ENCODE results near the gene SCNN1B. TPM values are rescaled to one million over a fixed set of nuclear protein-coding genes. Genes with fewer than 3 reads are reported as not detected.

Gene SCNN1B
- total RNA-seq, 2 donors from 2014 or later: 27.7 to 94.7 TPM

DNA sequence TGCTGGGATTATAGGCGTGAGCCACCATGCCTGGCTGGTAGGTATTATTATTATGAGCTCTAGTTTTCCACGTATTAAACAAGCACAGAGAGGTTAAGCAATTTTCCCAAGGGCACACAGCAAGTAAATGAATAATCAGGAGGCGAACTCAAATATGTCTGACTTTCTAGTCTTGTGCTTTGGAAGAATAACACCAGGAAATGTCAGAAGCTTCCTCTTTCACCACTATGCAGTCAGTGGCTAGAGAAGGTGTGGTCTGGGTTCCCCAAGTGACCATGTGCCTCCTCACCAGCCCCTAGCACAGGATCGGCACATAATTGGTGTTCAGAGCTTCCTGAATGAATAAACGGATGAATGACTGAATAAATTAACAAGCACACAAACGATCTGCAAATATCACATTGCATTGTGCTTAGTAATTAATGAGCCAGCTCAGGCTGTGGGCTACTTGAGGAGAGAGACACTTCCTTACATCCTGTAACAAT lies 21.6 kb upstream of the SCNN1B start:
- Histone ChIP-seq H3K9ac (ENCODE audit: low read depth in 2 of 2, low read length in 2 of 2) (no peak overlapping the region), H3K4me1 (no peaks in the 10 kb centered on the region), H3K4me3 (no peak overlapping the region), H3K9me3 (no peaks in the 10 kb centered on the region), H3K27me3 (peaks cover 7% of the 10 kb centered on the region), H3K27ac (no peak overlapping the region), H3K36me3 (no peaks in the 10 kb centered on the region)
- intact Hi-C loops (cut with DNase I): no loop called here
- DNase-seq: no peak
- TF ChIP-seq, protein P1, sequence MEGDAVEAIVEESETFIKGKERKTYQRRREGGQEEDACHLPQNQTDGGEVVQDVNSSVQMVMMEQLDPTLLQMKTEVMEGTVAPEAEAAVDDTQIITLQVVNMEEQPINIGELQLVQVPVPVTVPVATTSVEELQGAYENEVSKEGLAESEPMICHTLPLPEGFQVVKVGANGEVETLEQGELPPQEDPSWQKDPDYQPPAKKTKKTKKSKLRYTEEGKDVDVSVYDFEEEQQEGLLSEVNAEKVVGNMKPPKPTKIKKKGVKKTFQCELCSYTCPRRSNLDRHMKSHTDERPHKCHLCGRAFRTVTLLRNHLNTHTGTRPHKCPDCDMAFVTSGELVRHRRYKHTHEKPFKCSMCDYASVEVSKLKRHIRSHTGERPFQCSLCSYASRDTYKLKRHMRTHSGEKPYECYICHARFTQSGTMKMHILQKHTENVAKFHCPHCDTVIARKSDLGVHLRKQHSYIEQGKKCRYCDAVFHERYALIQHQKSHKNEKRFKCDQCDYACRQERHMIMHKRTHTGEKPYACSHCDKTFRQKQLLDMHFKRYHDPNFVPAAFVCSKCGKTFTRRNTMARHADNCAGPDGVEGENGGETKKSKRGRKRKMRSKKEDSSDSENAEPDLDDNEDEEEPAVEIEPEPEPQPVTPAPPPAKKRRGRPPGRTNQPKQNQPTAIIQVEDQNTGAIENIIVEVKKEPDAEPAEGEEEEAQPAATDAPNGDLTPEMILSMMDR (IDR thresholded peaks at IDR 0.05): no peak

- H3K4me3 ChIP-seq: no peak overlapping the region
- H3K4me1 ChIP-seq: no peaks in the 10 kb centered on the region
- intact Hi-C loops (cut with DNase I): no loop called here
- H3K27me3 ChIP-seq: peaks cover 7% of the 10 kb centered on the region
- no peak overlapping the region for H3K9ac ChIP-seq (ENCODE audit: low read depth in 2 of 2, low read length in 2 of 2)
- no peak for DNase-seq
- TF ChIP-seq, protein P1 (IDR thresholded peaks at IDR 0.05): no peak
- no peaks in the 10 kb centered on the region for H3K9me3 ChIP-seq
- H3K27ac ChIP-seq: no peak overlapping the region
- no peaks in the 10 kb centered on the region for H3K36me3 ChIP-seq
Observed at GRCh38 chr16:23282568-23282967, 19.5 kb upstream of the SCNN1B start.

- no peaks in the 10 kb centered on the region for H3K9me3 ChIP-seq
- H3K27ac ChIP-seq: no peak overlapping the region
- DNase-seq: no peak
- intact Hi-C loops (cut with DNase I): no loop called here
- no peak overlapping the region for H3K9ac ChIP-seq (ENCODE audit: low read depth in 2 of 2, low read length in 2 of 2)
- no peak overlapping the region for H3K4me3 ChIP-seq
- TF ChIP-seq, protein P1 (IDR thresholded peaks at IDR 0.05): no peak
- H3K27me3 ChIP-seq: peaks cover 7% of the 10 kb centered on the region
- H3K36me3 ChIP-seq: no peaks in the 10 kb centered on the region
- no peaks in the 10 kb centered on the region for H3K4me1 ChIP-seq
Observed at GRCh38 chr16:23283571-23283970, 18.5 kb upstream of the SCNN1B start.

GRCh38 chr16:23284584-23284983 lies 17.5 kb upstream of the SCNN1B start:
- no peak for DNase-seq
- no peak overlapping the region for H3K9ac ChIP-seq (ENCODE audit: low read depth in 2 of 2, low read length in 2 of 2)
- H3K9me3 ChIP-seq: no peaks in the 10 kb centered on the region
- H3K27ac ChIP-seq: no peak overlapping the region
- intact Hi-C loops (cut with DNase I): no loop called here
- H3K4me1 ChIP-seq: no peaks in the 10 kb centered on the region
- TF ChIP-seq, protein P1 (IDR thresholded peaks at IDR 0.05): no peak
- H3K4me3 ChIP-seq: no peak overlapping the region
- peaks cover 7% of the 10 kb centered on the region for H3K27me3 ChIP-seq
- H3K36me3 ChIP-seq: no peaks in the 10 kb centered on the region

DNA sequence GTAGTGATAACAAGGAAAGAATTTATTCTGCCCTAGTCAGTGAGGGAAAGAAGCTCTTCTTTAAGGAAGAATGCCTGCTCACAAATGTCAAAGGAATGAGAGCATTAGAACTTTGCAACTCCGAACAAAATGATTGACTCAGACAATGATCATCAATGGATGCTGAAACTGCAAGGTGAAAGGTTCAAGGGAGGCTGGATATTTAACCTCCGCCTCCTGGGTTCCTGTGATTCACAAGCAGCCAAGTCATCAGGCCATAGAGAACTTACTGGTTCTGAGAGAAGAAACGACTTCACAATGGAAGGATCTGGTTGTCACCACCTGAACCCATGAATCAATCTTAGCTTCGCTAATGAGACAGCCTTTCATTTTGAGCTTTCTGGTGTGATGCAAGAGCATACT lies 16.0 kb upstream of the SCNN1B start:
- Histone ChIP-seq H3K9me3 (no peaks in the 10 kb centered on the region), H3K27me3 (peaks cover 5% of the 10 kb centered on the region), H3K36me3 (no peaks in the 10 kb centered on the region), H3K27ac (no peak overlapping the region), H3K4me3 (no peak overlapping the region), H3K4me1 (no peaks in the 10 kb centered on the region), H3K9ac (ENCODE audit: low read depth in 2 of 2, low read length in 2 of 2) (no peak overlapping the region)
- intact Hi-C loops (cut with DNase I): no loop called here
- TF ChIP-seq, protein P1 (IDR thresholded peaks at IDR 0.05): no peak
- no peak for DNase-seq

All from colonic mucosa (tissue), 4 donors.